ENCODE measurements around the gene PKP2.

The PKP2 gene

DNA sequence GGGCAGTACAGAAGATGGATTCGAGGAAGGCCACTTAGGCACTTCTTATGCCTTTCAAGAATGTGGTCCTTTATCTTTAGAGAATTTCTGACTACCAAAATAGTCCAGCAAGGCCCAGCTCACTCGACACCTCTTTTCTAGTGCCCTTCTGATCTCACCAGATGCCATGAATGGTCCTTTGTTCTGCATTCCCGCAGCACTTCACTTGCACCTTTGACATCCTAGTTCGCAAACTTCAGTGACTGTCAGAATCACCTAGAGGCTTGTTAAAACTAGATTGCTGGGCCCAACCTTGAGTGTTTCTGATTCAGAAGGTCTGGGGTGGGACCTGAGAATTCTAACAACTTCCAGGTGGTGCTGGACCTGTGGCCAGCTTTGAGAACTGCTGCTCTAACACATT lies 56.7 kb downstream of the PKP2 start:
- no peak overlapping the region for H3K9ac ChIP-seq (ENCODE audit: low read length)
- H3K4me1 ChIP-seq (ENCODE audit: low read length), result no peaks in the 10 kb centered on the region
- TF ChIP-seq EZH2phosphoT487 (IDR thresholded peaks at IDR 0.05; ENCODE audit: low read depth), result no peak
- TF ChIP-seq, protein P1, sequence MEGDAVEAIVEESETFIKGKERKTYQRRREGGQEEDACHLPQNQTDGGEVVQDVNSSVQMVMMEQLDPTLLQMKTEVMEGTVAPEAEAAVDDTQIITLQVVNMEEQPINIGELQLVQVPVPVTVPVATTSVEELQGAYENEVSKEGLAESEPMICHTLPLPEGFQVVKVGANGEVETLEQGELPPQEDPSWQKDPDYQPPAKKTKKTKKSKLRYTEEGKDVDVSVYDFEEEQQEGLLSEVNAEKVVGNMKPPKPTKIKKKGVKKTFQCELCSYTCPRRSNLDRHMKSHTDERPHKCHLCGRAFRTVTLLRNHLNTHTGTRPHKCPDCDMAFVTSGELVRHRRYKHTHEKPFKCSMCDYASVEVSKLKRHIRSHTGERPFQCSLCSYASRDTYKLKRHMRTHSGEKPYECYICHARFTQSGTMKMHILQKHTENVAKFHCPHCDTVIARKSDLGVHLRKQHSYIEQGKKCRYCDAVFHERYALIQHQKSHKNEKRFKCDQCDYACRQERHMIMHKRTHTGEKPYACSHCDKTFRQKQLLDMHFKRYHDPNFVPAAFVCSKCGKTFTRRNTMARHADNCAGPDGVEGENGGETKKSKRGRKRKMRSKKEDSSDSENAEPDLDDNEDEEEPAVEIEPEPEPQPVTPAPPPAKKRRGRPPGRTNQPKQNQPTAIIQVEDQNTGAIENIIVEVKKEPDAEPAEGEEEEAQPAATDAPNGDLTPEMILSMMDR (IDR thresholded peaks at IDR 0.05; ENCODE audit: low read depth, low read length), result no peak
- no peaks in the 10 kb centered on the region for H3K9me3 ChIP-seq (ENCODE audit: insufficient read depth, low read length)
- no peaks in the 10 kb centered on the region for H4K20me1 ChIP-seq (ENCODE audit: insufficient read depth, low read length)
- H3K4me3 ChIP-seq (ENCODE audit: low read length), result no peak overlapping the region
- no peak overlapping the region for H3K27ac ChIP-seq (ENCODE audit: low read length)
- H3K27me3 ChIP-seq (ENCODE audit: low read depth, low read length), result peaks cover 16% of the 10 kb centered on the region
- H3K4me2 ChIP-seq (ENCODE audit: low read length), result no peak overlapping the region
- H2AFZ ChIP-seq (ENCODE audit: low read depth, low read length), result no peak overlapping the region
- H3K79me2 ChIP-seq (ENCODE audit: low read length), result no peaks in the 10 kb centered on the region
- H3K36me3 ChIP-seq (replicated peaks; ENCODE audit: low read depth, low read length), result no peaks in the 10 kb centered on the region

DNA sequence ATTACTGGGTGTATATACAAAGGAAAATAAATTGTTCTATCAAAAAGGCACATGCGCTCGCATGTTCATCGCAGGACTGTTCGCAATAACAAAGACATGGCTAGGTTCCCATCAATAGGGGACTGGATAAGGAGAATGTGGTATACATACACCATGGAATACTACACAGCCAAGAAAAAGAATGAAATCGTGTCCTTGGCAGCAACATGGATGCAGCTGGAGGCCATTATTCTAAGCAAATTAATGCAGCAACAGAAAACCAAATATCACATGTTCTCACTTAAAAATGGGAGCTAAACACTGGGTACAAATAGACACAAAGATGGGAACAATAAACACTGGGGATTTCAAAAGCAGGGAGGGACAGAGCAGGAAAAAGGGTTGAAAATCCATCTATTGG lies 58.6 kb downstream of the PKP2 start:
- Histone ChIP-seq H3K9me3 (ENCODE audit: insufficient read depth, low read length) (no peaks in the 10 kb centered on the region), H2AFZ (ENCODE audit: low read depth, low read length) (no peak overlapping the region), H3K4me3 (ENCODE audit: low read length) (no peak overlapping the region), H3K27ac (ENCODE audit: low read length) (no peak overlapping the region), H3K27me3 (ENCODE audit: low read depth, low read length) (peaks cover 9% of the 10 kb centered on the region), H3K36me3 (replicated peaks; ENCODE audit: low read depth, low read length) (no peaks in the 10 kb centered on the region), H3K4me2 (ENCODE audit: low read length) (no peak overlapping the region), H3K9ac (ENCODE audit: low read length) (no peak overlapping the region), H3K4me1 (ENCODE audit: low read length) (no peaks in the 10 kb centered on the region), H3K79me2 (ENCODE audit: low read length) (no peaks in the 10 kb centered on the region), H4K20me1 (ENCODE audit: insufficient read depth, low read length) (no peaks in the 10 kb centered on the region)
- no peak for TF ChIP-seq EZH2phosphoT487 (IDR thresholded peaks at IDR 0.05; ENCODE audit: low read depth)
- TF ChIP-seq, protein P1 (IDR thresholded peaks at IDR 0.05; ENCODE audit: low read depth, low read length), result no peak

DNA sequence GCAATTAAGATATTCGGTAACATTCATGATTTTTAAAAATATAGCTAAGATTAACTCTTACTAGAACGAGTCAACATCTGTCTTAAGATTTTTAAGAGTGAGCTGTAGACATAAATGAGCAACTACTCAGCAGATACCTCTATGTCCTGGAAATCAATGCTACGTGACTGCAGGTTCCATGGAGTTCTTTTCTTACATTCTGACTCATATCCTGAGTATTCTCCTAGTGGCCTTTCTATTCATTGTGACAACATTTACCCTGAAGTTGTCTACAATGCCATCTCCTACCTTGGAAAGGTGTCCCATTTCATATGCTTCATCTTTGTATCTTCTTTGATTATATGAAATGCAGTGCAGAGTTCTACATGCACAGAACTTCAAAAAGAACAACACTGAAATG lies 59.9 kb downstream of the PKP2 start:
- no peaks in the 10 kb centered on the region for H3K79me2 ChIP-seq (ENCODE audit: low read length)
- H3K9me3 ChIP-seq (ENCODE audit: insufficient read depth, low read length), result no peaks in the 10 kb centered on the region
- no peaks in the 10 kb centered on the region for H4K20me1 ChIP-seq (ENCODE audit: insufficient read depth, low read length)
- H3K27ac ChIP-seq (ENCODE audit: low read length), result no peak overlapping the region
- H3K4me2 ChIP-seq (ENCODE audit: low read length), result no peak overlapping the region
- H3K27me3 ChIP-seq (ENCODE audit: low read depth, low read length), result peaks cover 9% of the 10 kb centered on the region
- no peak overlapping the region for H3K4me3 ChIP-seq (ENCODE audit: low read length)
- H3K9ac ChIP-seq (ENCODE audit: low read length), result no peak overlapping the region
- no peaks in the 10 kb centered on the region for H3K4me1 ChIP-seq (ENCODE audit: low read length)
- no peaks in the 10 kb centered on the region for H3K36me3 ChIP-seq (replicated peaks; ENCODE audit: low read depth, low read length)
- no peak for TF ChIP-seq EZH2phosphoT487 (IDR thresholded peaks at IDR 0.05; ENCODE audit: low read depth)
- no peak overlapping the region for H2AFZ ChIP-seq (ENCODE audit: low read depth, low read length)

DNA sequence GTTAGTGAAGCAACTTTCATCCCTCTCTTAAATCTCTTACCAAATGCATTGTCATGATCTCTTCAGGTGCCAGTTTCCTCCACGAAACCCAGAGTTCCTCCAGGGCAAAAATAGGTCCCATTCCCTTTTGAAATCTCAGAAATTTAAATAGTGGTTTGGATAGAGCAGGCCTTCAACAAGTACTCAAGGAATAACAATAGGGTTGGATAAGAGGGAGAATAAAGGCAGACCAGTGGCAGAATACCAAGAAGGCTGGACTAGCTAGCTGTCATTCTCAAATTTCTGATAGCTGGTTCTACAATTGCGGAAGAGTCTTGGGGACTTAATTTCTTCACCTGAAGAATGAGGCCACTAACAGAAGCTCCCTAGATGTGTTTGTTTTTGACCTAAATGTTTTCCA lies 62.5 kb downstream of the PKP2 start:
- H3K4me2 ChIP-seq (ENCODE audit: low read length), result no peak overlapping the region
- H4K20me1 ChIP-seq (ENCODE audit: insufficient read depth, low read length), result no peaks in the 10 kb centered on the region
- no peak overlapping the region for H3K9ac ChIP-seq (ENCODE audit: low read length)
- TF ChIP-seq, protein P1 (IDR thresholded peaks at IDR 0.05; ENCODE audit: low read depth, low read length), result no peak
- TF ChIP-seq EZH2phosphoT487 (IDR thresholded peaks at IDR 0.05; ENCODE audit: low read depth), result no peak
- H3K27ac ChIP-seq (ENCODE audit: low read length), result no peak overlapping the region
- no peaks in the 10 kb centered on the region for H3K36me3 ChIP-seq (replicated peaks; ENCODE audit: low read depth, low read length)
- H2AFZ ChIP-seq (ENCODE audit: low read depth, low read length), result no peak overlapping the region
- no peaks in the 10 kb centered on the region for H3K9me3 ChIP-seq (ENCODE audit: insufficient read depth, low read length)
- no peaks in the 10 kb centered on the region for H3K79me2 ChIP-seq (ENCODE audit: low read length)
- H3K27me3 ChIP-seq (ENCODE audit: low read depth, low read length), result peaks cover 9% of the 10 kb centered on the region
- H3K4me1 ChIP-seq (ENCODE audit: low read length), result no peaks in the 10 kb centered on the region
- H3K4me3 ChIP-seq (ENCODE audit: low read length), result no peak overlapping the region

DNA sequence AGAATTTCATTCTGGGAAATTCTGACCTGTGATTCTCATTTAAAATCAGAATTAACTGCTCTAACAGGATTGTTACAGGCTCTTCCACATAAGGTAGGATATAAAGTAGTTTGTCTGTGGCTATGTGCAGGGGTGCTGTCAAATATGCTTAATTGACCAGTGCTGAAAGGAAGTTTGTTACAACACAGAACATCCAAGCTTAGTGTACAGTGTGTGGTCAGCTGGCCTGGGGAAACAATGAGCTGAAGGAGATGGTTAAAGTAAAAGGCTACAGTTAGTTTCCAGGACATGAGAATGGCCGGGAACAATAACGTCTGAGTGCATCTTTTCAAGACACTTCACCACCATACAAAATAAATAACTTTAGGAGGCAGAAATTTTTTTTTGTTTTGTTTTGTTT lies 68.0 kb downstream of the PKP2 start:
- no peak for TF ChIP-seq EZH2phosphoT487 (IDR thresholded peaks at IDR 0.05; ENCODE audit: low read depth)
- TF ChIP-seq, protein P1 (IDR thresholded peaks at IDR 0.05; ENCODE audit: low read depth, low read length), result no peak
- Histone ChIP-seq H3K4me1 (ENCODE audit: low read length) (no peaks in the 10 kb centered on the region), H3K79me2 (ENCODE audit: low read length) (no peaks in the 10 kb centered on the region), H3K4me2 (ENCODE audit: low read length) (no peak overlapping the region), H3K27me3 (ENCODE audit: low read depth, low read length) (peaks cover 6% of the 10 kb centered on the region; the same call in 1 of the 2 replicates), H3K9me3 (ENCODE audit: insufficient read depth, low read length) (no peaks in the 10 kb centered on the region), H4K20me1 (ENCODE audit: insufficient read depth, low read length) (no peaks in the 10 kb centered on the region), H3K27ac (ENCODE audit: low read length) (no peak overlapping the region), H3K9ac (ENCODE audit: low read length) (no peak overlapping the region), H3K4me3 (ENCODE audit: low read length) (no peak overlapping the region), H2AFZ (ENCODE audit: low read depth, low read length) (no peak overlapping the region), H3K36me3 (replicated peaks; ENCODE audit: low read depth, low read length) (no peaks in the 10 kb centered on the region)

Measured in OCI-LY3 (cell line).